Aorta (tissue), 5 donors: ENCODE data around the gene CLEC4M. TPM values are rescaled to one million over a fixed set of nuclear protein-coding genes. Genes with fewer than 3 reads are reported as not detected.

ENCODE experiments used
- ATAC-seq: fragments of 200-7000 bp; cut with Tn5 transposase; one replicate; pipeline ENCODE4 v1.9.1; 2022; ENCODE audit warnings: moderate library complexity; ENCODE audit not compliant: low FRiP score
- DNase-seq, 2 donors: peaks; one replicate each; pipeline ENCODE4 v3.0.0-alpha.2; 2020
- H3K27ac ChIP-seq, 2 donors: one replicate each; pipeline ENCODE4 v1.5.1; 2013; ENCODE audit warnings: low read length in 2 of 2, mild to moderate bottlenecking in 2 of 2, moderate library complexity in 2 of 2, control low read depth in 1 of 2, inconsistent platforms in 1 of 2, low read depth in 1 of 2
- H3K27me3 ChIP-seq, 2 donors: one replicate each; pipeline ENCODE4 v1.6.1; 2013; ENCODE audit warnings: control low read depth in 1 of 2, low read length in 1 of 2, mild to moderate bottlenecking in 1 of 2, moderate library complexity in 1 of 2; ENCODE audit not compliant: insufficient read depth in 2 of 2, control insufficient read depth in 1 of 2
- H3K36me3 ChIP-seq, 2 donors: one replicate each; pipeline ENCODE4 v1.6.1; 2013; ENCODE audit warnings: control low read depth in 1 of 2, low read length in 1 of 2, mild to moderate bottlenecking in 1 of 2; ENCODE audit not compliant: insufficient read depth in 2 of 2, control insufficient read depth in 1 of 2
- H3K4me1 ChIP-seq, 2 donors: one replicate each; pipeline ENCODE4 v1.6.1; 2013; ENCODE audit warnings: low read length in 2 of 2, control low read depth in 1 of 2, mild to moderate bottlenecking in 1 of 2, moderate library complexity in 1 of 2; ENCODE audit not compliant: insufficient read depth in 2 of 2, control insufficient read depth in 1 of 2
- H3K4me3 ChIP-seq, 2 donors: one replicate each; pipeline ENCODE4 v1.5.1; 2013; ENCODE audit warnings: low read length in 2 of 2, control low read depth in 1 of 2, mild to moderate bottlenecking in 1 of 2
- H3K9me3 ChIP-seq: one replicate; pipeline ENCODE4 v1.6.1; 2013; ENCODE audit warnings: mild to moderate bottlenecking, low read length; ENCODE audit not compliant: control insufficient read depth
- WGBS, 2 donors: extraction: QIAGEN DNeasy Blood & Tissue Kit; methylation state at CpG; one replicate each; pipeline ENCODE4 v1.1.7; 2013; 5-methylcytosine and 5-hydroxymethylcytosine counted together
- intact Hi-C, 2 donors: fragments of 100-400 bp; cut with DNase I; formaldehyde crosslinking; loops; one replicate each; pipeline versions ENCODE4 v1.14.2 to v1.15.0; 2022
- polyA plus RNA-seq, 2 donors: library from polyadenylated mRNA; stranded (reverse); fragments of 200-250 nt; gene quantifications; one replicate each; pipeline ENCODE4 v1.2.3, GENCODE V29; 2013
- total RNA-seq, 2 donors: library from RNA; stranded (reverse); fragmentation: NEBNext Ultra II Directional; extraction: Animal tissue kit (Norgen Biotek cat#: 25700); gene quantifications; one replicate each; pipeline ENCODE4 v1.2.1, GENCODE V29; 2021
- donor health status: healthy with polysubstance abuse.
- donor health status: Bipolar disorder and iron deficiency.
- donor health status: DM: no; HTN: no; CAD: no.
- donor health status: DM: no; HTN: no; CAD: no.
- donor health status: DM: yes; HTN: yes; CAD: no.

CLEC4M gene
- total and polyA plus RNA-seq, 4 donors, result 0.50 TPM; not detected in 3

GRCh38 chr19:7818806-7819205 is 55.8 kb downstream of the CLEC4M start:
- no peaks in the 10 kb centered on the region for H3K36me3 ChIP-seq
- H3K27ac ChIP-seq, result no peak overlapping the region
- DNase-seq (no peak), ATAC-seq (no peak)
- no peaks in the 10 kb centered on the region for H3K4me1 ChIP-seq
- H3K4me3 ChIP-seq, result no peak overlapping the region
- H3K9me3 ChIP-seq, result peaks cover 3% of the 10 kb centered on the region
- H3K27me3 ChIP-seq, result peaks cover 0 to 2% of the 10 kb centered on the region in 2 donors
- intact Hi-C loops, result no loop called here
- 74 to 82% methylated on average over 2 of the region's 2 CpGs for WGBS, 2 donors

Other genes starting within 250 kb of the CLEC4M start
- gene ZNF358, start 247.1 kb upstream of the CLEC4M start, total RNA-seq, result 10 to 100 TPM; 52.0 to 61.1 TPM
- gene ZNF358, start 247.1 kb upstream of the CLEC4M start, polyA plus RNA-seq, result 100 to 1,000 TPM in 1 of 2 donors, 10 to 100 TPM in 1; 49.1 to 119 TPM
- gene MCOLN1, start 240.6 kb upstream of the CLEC4M start, total RNA-seq, result 10 to 100 TPM; 21.2 to 36.0 TPM
- gene MCOLN1, start 240.6 kb upstream of the CLEC4M start, polyA plus RNA-seq, result 10 to 100 TPM; 14.5 to 34.6 TPM
- 100 to 1,000 TPM in 1 of 2 donors, 10 to 100 TPM in 1; 90.3 to 136 TPM for gene PNPLA6, start 227.5 kb upstream of the CLEC4M start, total RNA-seq
- 10 to 100 TPM; 25.0 to 92.3 TPM for gene PNPLA6, start 227.5 kb upstream of the CLEC4M start, polyA plus RNA-seq
- not detected for gene CAMSAP3, start 167.4 kb upstream of the CLEC4M start, total RNA-seq
- gene CAMSAP3, start 167.4 kb upstream of the CLEC4M start, polyA plus RNA-seq, result 1 to 10 TPM in 1 of 2 donors, under 1 TPM in 1; 0.05 to 5.0 TPM
- 10 to 100 TPM; 25.4 to 34.1 TPM for gene XAB2, start 133.7 kb upstream of the CLEC4M start, total RNA-seq
- 10 to 100 TPM; 17.0 to 93.8 TPM for gene XAB2, start 133.7 kb upstream of the CLEC4M start, polyA plus RNA-seq
- 10 to 100 TPM; 81.2 to 95.7 TPM for gene PET100, start 133.4 kb upstream of the CLEC4M start, total RNA-seq
- gene PET100, start 133.4 kb upstream of the CLEC4M start, polyA plus RNA-seq, result 10 to 100 TPM; 67.6 to 96.4 TPM
- gene PCP2, start 129.5 kb upstream of the CLEC4M start, total RNA-seq, result not detected
- gene PCP2, start 129.5 kb upstream of the CLEC4M start, polyA plus RNA-seq, result not detected
- gene STXBP2, start 126.1 kb upstream of the CLEC4M start, total RNA-seq, result 10 to 100 TPM; 30.3 to 35.4 TPM
- 10 to 100 TPM; 11.4 to 27.4 TPM for gene STXBP2, start 126.1 kb upstream of the CLEC4M start, polyA plus RNA-seq
- gene RETN, start 94.2 kb upstream of the CLEC4M start, total RNA-seq, result not detected
- gene RETN, start 94.2 kb upstream of the CLEC4M start, polyA plus RNA-seq, result 1 to 10 TPM in 1 of 2 donors, not detected in 1; 2.6 TPM
- gene MCEMP1, start 86.2 kb upstream of the CLEC4M start, total RNA-seq, result 1 to 10 TPM in 1 of 2 donors, under 1 TPM in 1; 0.63 to 4.3 TPM
- gene MCEMP1, start 86.2 kb upstream of the CLEC4M start, polyA plus RNA-seq, result 1 to 10 TPM in 1 of 2 donors, under 1 TPM in 1; 0.10 to 8.3 TPM
- gene TRAPPC5, start 82.4 kb upstream of the CLEC4M start, total RNA-seq, result 10 to 100 TPM; 54.0 to 60.1 TPM
- gene TRAPPC5, start 82.4 kb upstream of the CLEC4M start, polyA plus RNA-seq, result 10 to 100 TPM; 26.8 to 79.6 TPM
- gene FCER2, start 61.1 kb upstream of the CLEC4M start, total RNA-seq, result 1 to 10 TPM in 1 of 2 donors, under 1 TPM in 1; 0.36 to 2.9 TPM
- gene FCER2, start 61.1 kb upstream of the CLEC4M start, polyA plus RNA-seq, result not detected
- gene CLEC4G, start 31.1 kb upstream of the CLEC4M start, total RNA-seq, result 10 to 100 TPM in 1 of 2 donors, 1 to 10 TPM in 1; 2.8 to 26.8 TPM
- 1 to 10 TPM in 1 of 2 donors, not detected in 1; 2.3 TPM for gene CLEC4G, start 31.1 kb upstream of the CLEC4M start, polyA plus RNA-seq
- 10 to 100 TPM; 19.2 to 63.9 TPM for gene CD209, start 15.7 kb upstream of the CLEC4M start, total RNA-seq
- gene CD209, start 15.7 kb upstream of the CLEC4M start, polyA plus RNA-seq, result 1 to 10 TPM; 1.0 to 3.1 TPM
- gene EVI5L, start 67.0 kb downstream of the CLEC4M start, total RNA-seq, result 10 to 100 TPM; 13.0 to 13.4 TPM
- gene EVI5L, start 67.0 kb downstream of the CLEC4M start, polyA plus RNA-seq, result 10 to 100 TPM in 1 of 2 donors, 1 to 10 TPM in 1; 4.3 to 11.9 TPM
- under 1 TPM in 1 of 2 donors, not detected in 1; 0.09 TPM for gene PRR36, start 111.1 kb downstream of the CLEC4M start, total RNA-seq
- under 1 TPM in 1 of 2 donors, not detected in 1; 0.13 TPM for gene PRR36, start 111.1 kb downstream of the CLEC4M start, polyA plus RNA-seq
- gene LRRC8E, start 125.3 kb downstream of the CLEC4M start, total RNA-seq, result under 1 TPM in 1 of 2 donors, not detected in 1; 0.60 TPM
- not detected for gene LRRC8E, start 125.3 kb downstream of the CLEC4M start, polyA plus RNA-seq
- gene MAP2K7, start 140.6 kb downstream of the CLEC4M start, total RNA-seq, result 10 to 100 TPM; 26.6 to 34.3 TPM
- 10 to 100 TPM; 14.7 to 23.3 TPM for gene MAP2K7, start 140.6 kb downstream of the CLEC4M start, polyA plus RNA-seq
- under 1 TPM in 1 of 2 donors, not detected in 1; 0.84 TPM for gene TGFBR3L, start 151.6 kb downstream of the CLEC4M start, total RNA-seq
- 1 to 10 TPM in 1 of 2 donors, not detected in 1; 1.5 TPM for gene TGFBR3L, start 151.6 kb downstream of the CLEC4M start, polyA plus RNA-seq
- 10 to 100 TPM; 20.0 to 26.6 TPM for gene SNAPC2, start 157.1 kb downstream of the CLEC4M start, total RNA-seq
- gene SNAPC2, start 157.1 kb downstream of the CLEC4M start, polyA plus RNA-seq, result 10 to 100 TPM; 12.0 to 22.6 TPM
- gene CTXN1, start 162.9 kb downstream of the CLEC4M start, total RNA-seq, result 1 to 10 TPM; 1.9 to 2.5 TPM
- gene CTXN1, start 162.9 kb downstream of the CLEC4M start, polyA plus RNA-seq, result under 1 TPM in 1 of 2 donors, not detected in 1; 0.51 TPM
- 10 to 100 TPM; 44.5 to 53.5 TPM for gene TIMM44, start 180.4 kb downstream of the CLEC4M start, total RNA-seq
- gene TIMM44, start 180.4 kb downstream of the CLEC4M start, polyA plus RNA-seq, result 100 to 1,000 TPM in 1 of 2 donors, 10 to 100 TPM in 1; 26.4 to 126 TPM
- 10 to 100 TPM; 48.5 to 48.9 TPM for gene ELAVL1, start 242.4 kb downstream of the CLEC4M start, total RNA-seq
- 10 to 100 TPM in 1 of 2 donors, 1 to 10 TPM in 1; 8.1 to 24.2 TPM for gene ELAVL1, start 242.4 kb downstream of the CLEC4M start, polyA plus RNA-seq